ENCODE data around the gene GCSAML.

- TF ChIP-seq EZH2 (IDR thresholded peaks at IDR 0.05; ENCODE audit: insufficient read depth, poor library complexity, severe bottlenecking) (no peak), EZH2phosphoT487 (IDR thresholded peaks at IDR 0.05; ENCODE audit: insufficient read depth, low read depth) (no peak)
Observed at GRCh38 chr1:247548092-247548491, 842 bp upstream of the GCSAML start.

All from GM23248 (cell line).